Inferior parietal cortex (tissue), 1 donor: Measurements from ENCODE around the gene RHOBTB1.
"Not testable (repeated sequence)": the region's sequence is repeated elsewhere in the genome, so short reads cannot be mapped to it uniquely, and the experiment has no call there.

Experiments
- DNase-seq: peaks from one replicate; pipeline ENCODE4 v3.0.0-alpha.2; 2016; ENCODE audit errors: extremely low spot score

The RHOBTB1 gene

DNA sequence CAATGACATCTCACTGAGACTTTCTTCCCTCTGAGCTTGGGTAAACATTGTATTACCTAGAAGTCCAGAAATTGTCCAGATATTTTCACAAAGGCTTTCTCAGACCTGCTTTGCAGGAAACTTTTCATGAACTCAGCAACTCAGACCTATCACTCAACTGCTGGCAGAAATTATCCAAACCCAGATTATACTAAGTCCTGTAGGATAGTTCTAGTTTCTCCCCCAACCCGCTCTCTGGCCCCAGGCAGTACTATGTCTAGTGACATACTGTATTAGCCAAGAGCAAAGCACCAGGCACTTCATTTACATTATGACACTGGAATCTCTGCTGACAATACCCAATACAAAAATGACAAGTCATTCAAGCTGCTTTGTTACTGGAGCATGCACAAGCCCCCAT is 75.0 kb downstream of the RHOBTB1 start:
- DNase-seq: no peak

DNA sequence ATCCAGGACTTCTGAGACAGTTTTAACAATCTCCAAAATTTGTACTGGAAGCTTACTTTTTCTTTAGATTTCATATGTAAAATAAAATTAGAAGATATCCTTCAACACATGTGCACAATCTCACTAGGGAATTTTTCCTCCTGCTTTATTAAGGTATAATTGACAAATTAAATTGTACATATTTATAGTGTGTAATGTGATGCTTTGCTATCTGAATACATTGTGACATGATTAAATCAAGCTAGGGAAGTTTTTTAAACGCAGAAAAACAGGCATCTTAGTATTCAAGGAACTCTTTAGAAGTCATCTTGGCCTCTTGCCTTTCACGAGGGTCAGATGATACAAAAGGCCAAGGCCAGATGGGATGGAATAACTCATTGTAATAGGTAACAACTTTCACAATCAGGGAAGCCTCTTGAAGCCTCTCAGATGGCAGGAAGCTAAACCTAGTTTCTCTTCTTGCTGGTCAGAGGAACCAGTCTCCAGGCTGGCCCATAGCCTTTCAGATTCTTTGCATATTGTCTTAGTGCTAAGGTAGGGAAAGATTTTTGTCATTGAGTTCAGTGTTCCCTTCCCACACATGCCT is 78.7 kb downstream of the RHOBTB1 start:
- no peak for DNase-seq

- DNase-seq: no peak
These were observed 80.2 kb downstream of the RHOBTB1 start for GRCh38 chr10:60863796-60864195.

GRCh38 chr10:60862517-60862916 is 81.5 kb downstream of the RHOBTB1 start:
- no peak for DNase-seq

DNA sequence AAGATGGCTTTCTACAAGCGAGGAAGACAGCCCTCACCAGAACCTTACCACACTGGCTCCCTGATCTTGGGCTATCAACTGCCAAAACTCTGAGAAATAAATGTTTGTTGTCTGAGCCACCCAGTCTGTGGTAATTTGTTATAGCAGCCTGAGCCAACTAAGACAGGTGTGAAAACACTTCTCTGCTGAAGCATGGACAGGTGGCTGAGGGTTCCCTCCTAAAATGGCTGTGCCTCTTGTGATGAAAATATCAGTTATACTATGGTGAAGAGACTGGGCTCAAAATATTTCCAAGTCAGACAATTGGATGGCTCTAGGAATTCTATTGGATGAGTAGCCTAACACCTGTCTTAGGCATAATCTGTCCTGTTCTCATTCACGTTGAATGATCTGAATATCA is 87.6 kb downstream of the RHOBTB1 start:
- DNase-seq: no peak

GRCh38 chr10:60853637-60854036 is 90.3 kb downstream of the RHOBTB1 start:
- no peak for DNase-seq

DNA sequence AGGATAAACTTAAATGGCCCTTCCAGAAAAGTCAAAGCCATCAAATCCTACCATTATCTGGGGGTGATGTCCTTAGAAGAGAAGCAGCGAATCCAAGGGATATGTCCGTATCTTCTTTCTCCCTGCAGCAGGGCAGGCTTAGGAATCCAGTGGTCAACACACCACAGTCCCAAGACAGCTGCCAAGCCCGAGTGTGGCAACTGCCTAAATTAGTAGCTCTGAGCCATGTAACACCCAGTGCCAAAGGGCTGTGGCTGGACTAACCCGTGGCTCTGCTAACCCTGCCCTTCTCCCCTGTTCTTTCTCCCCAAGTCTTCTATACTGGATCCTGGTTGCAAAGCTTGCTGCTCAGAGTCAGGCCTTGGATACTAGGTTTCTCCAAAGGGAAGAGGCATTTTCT is 90.9 kb downstream of the RHOBTB1 start:
- DNase-seq: no peak

DNA sequence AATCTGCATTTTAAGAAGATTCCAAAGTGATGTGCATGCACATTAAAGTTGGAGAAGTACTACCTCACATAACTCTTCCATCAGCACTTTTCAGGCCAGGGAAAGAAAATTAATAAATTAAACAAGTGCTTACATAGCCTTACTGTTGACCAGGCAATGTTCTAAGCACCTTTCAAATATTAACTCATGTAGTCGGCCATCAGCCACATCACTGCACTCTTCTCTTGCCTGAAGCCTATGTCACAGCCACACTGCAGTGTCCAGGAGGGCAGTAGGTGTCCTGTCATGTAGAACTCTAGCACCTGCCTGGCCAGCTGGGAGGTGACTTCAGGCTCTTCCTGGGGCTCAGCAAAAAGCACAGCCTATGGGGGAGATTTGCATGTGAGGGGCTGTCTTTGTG is 94.2 kb downstream of the RHOBTB1 start:
- DNase-seq: no peak

- DNase-seq: no peak
These were observed 94.8 kb downstream of the RHOBTB1 start for GRCh38 chr10:60849217-60849616.

- no peak for DNase-seq
These were observed 95.3 kb downstream of the RHOBTB1 start for GRCh38 chr10:60848680-60849079.

DNA sequence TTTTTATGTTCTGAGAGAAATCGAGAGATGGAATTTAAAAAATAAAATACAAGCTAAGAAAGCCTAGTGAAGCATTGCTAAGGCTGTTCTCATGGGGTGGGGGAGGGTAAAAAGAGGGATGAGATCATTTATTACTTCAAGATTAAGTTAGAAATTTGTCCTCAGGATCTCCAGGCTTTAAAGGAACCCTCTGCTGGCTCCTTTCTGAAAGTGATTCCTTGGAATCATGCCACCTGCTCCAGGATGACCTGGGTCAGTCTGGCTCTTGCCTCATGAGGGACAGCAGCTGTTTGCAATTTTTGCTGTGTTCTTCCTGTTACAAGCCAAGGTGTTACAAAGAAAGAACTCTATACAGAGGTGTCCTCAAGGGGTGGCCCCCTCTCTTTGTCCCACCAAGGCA is 95.9 kb downstream of the RHOBTB1 start:
- no peak for DNase-seq

DNA sequence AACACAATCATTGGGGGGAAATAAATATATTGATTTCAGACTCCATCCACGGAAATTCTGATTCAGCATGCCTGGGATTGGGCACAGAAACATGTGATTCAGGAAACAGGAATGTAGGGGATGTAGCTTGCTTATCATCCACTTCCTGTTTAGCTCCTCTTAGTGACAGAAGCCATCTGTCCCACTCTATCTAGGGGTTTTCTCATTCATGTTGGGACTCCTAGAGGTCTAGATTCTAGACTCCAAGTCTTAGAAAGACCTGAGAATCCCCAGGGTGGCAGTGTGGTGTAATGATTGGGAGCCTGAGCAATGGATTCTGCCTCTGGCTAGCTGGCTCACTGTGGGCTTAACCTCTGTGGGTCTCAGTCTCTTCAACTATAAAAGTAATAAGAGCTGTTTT is 97.8 kb downstream of the RHOBTB1 start:
- DNase-seq: no peak

GRCh38 chr10:60845038-60845437 is 98.9 kb downstream of the RHOBTB1 start:
- no peak for DNase-seq

DNA sequence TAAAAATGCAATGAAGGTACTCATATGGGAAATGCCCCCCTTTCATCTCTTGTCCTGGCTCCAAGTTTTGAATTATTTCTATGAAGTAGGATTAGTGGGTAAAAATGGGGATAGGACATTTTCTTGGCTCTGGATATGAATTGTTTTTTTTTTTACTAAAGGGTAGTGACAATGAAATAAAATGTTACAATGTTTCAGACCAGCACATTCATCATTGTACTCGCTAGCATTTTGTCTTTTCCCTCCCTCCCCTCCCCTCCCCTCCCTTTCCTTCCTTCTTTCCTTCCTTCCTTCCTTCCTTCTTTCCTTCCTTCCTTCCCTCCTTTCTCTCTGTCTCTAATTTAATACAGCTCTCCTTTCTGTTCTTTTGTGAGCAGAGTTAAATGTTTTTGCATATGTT is 101.3 kb downstream of the RHOBTB1 start:
- DNase-seq: no peak

DNA sequence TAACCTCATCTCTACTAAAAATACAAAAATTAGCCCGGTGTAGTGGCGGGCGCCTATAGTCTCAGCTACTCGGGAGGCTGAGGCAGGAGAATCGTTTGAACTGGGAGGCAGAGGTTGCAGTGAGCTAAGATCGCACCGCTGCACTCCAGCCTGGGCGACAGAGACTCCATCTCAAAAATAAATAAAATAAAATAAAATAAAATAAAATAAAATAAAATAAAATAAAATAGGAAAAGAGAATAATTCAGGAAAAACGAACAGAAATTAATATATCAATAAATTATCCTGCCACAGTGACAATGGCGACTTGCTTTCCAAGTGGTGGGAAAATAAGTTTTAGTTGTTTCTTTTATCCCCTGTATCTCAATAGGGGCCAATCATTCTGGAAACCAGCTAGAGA is 102.8 kb downstream of the RHOBTB1 start:
- not testable (repeated sequence) for DNase-seq

DNA sequence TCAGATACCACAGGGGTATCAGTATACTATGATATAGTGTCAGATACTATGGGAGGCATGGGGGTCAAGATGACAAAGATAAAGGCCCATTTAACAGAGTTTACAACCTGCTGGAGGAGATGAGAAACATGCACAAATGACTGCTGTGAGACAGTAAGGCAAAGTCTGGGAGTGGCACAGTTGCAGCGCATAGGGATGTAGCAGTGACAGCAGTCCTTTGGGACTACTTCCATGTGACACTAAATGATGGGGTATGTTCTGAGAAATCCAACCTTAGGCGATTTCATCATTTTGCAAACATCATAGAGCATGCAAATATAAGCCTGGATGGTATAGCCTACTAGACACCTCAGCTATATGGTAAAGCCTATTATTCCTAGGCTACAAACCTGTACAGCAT is 108.9 kb downstream of the RHOBTB1 start:
- no peak for DNase-seq

- no peak for DNase-seq
These were observed 109.6 kb downstream of the RHOBTB1 start for GRCh38 chr10:60834401-60834800.

GRCh38 chr10:60832136-60832535 is 111.8 kb downstream of the RHOBTB1 start:
- DNase-seq: not testable (repeated sequence)

DNA sequence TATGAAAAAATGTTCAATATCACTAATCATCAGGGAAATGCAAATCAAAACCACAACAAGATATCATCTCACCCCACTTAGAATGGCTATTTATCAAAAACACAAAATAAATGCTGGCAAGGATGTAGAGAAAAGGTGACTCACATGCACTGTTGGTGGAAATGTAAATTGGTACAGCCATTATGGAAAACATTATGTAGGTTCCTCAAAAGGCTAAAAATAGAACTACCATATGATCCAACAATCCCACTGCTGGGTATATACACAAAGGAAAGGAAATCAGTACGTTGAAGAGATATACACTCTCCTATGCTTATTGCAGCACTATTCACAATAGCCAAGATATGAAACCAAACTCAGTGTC is 115.5 kb downstream of the RHOBTB1 start:
- DNase-seq: no peak

GRCh38 chr10:60827791-60828488 is 116.0 kb downstream of the RHOBTB1 start:
- DNase-seq: no peak

GRCh38 chr10:60825520-60825919 is 118.5 kb downstream of the RHOBTB1 start:
- no peak for DNase-seq

GRCh38 chr10:60823324-60823723 is 120.7 kb downstream of the RHOBTB1 start:
- DNase-seq: no peak

- no peak for DNase-seq
These were observed 121.2 kb downstream of the RHOBTB1 start for GRCh38 chr10:60822809-60823208.

DNA sequence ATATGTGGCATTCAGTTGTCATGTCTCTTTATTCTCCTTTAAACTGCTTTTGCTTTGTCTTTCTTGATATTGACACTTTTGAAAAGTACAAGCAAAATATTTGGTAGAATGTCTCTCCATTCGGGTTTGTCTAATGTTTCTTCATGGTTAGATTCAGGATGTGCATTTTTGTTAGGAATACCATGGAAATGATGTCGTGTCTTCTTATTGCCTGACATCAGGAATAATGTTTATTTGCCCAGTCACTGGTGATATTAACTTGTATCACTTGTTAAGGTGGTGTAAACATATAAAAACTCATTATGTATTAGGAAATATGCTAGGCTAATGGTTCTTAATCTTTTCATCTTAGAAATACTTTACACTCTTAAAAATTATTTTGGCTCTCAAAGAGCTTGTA is 122.3 kb downstream of the RHOBTB1 start:
- no peak for DNase-seq
